GM12864 (cell line): Measurements from ENCODE around the gene CD8B.
"Not testable (repeated sequence)": the region's sequence is repeated elsewhere in the genome, so short reads cannot be mapped to it uniquely, and the experiment has no call there.

Source experiments
- DNase-seq: peaks from one replicate; pipeline ENCODE4 v3.0.0-alpha.2; 2011; ENCODE audit warnings: low read depth
- H3K4me3 ChIP-seq: 2 replicates; pipeline ENCODE4 v1.5.1; 2011; ENCODE audit warnings: mild to moderate bottlenecking, low read depth, low read length, control low read depth

CD8B gene

GRCh38 chr2:86861628-86862379, at the start of gene CD8B:
CD8B (minus strand) TSS chr2:86861886; CDS start chr2:86861865, 21 bp downstream.
- not testable (repeated sequence) for H3K4me3 ChIP-seq, DNase-seq

DNA sequence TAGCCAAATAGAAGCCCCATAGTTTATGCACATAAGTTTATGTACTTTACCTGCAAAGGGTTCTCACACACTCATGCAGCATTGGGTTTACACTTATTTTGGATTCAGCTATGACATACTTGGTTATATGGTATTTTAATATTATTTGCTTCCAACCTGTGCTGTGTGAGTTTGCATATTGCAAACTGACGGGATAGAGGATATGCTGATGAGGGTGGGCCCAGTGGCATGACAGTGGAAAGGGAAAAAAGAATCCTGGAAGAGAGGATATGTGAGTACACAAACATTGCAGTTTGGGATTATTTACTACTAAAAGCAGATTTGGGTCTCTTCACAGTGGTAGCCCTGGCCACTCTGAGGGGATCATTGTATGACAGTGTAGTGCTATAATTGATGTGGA, 44.2 kb upstream of the CD8B start:
- not testable (repeated sequence) for H3K4me3 ChIP-seq, DNase-seq

- not testable (repeated sequence) for DNase-seq
These were observed 39.0 kb upstream of the CD8B start for GRCh38 chr2:86900687-86901086.

DNA sequence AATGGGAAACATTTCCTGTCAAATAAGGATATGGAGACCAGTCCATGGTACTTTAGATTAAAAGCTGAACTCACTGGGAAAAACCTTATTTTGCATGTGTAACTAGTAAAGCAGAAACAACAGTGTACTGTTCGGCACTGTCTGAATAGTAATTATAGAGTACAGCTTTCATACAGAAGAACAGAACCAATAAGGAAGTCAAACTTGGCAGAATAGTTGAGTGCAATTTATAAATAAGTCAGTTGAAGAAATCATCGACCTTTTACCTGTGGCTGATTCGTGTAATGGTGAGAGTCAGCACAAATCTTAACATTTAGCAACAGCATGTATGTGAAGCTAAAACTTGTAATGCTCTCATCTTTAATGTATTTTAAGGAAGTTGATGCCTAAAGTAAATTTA, 24.3 kb upstream of the CD8B start:
- DNase-seq, H3K4me3 ChIP-seq: not testable (repeated sequence)

More at GRCh38 chr2:86900687-86901086, 39.0 kb upstream of the CD8B start:
- not testable (repeated sequence) for H3K4me3 ChIP-seq

- not testable (repeated sequence) for DNase-seq, H3K4me3 ChIP-seq
These were observed 21.2 kb upstream of the CD8B start for GRCh38 chr2:86882865-86883264.

- H3K4me3 ChIP-seq, DNase-seq: not testable (repeated sequence)
These were observed 20.5 kb upstream of the CD8B start for GRCh38 chr2:86882118-86882665.

- DNase-seq, H3K4me3 ChIP-seq: not testable (repeated sequence)
These were observed 17.3 kb upstream of the CD8B start for GRCh38 chr2:86878986-86879385.

DNA sequence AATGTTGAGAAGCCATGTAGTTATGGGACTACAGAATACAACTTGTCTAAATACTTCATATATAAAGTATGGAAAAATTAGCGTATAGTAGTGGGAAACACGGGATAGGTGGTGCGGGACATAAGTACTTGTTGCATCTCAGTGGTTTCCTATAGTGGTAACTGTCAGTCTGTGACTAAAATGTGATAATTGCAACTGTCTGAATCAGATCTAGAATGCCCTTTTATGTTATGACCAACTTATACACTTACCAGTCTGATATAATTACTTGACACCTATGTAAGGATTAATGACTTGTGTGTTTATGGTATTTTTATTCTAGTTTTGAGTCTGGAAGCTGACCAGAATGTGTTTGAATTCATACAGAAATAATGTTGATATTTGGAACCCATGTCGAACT, 9.3 kb upstream of the CD8B start:
- not testable (repeated sequence) for DNase-seq, H3K4me3 ChIP-seq

GRCh38 chr2:86868895-86869468, 7.3 kb upstream of the CD8B start:
- not testable (repeated sequence) for H3K4me3 ChIP-seq, DNase-seq

GRCh38 chr2:86862380-86862703, 656 bp upstream of the CD8B start:
- not testable (repeated sequence) for H3K4me3 ChIP-seq, DNase-seq

DNA sequence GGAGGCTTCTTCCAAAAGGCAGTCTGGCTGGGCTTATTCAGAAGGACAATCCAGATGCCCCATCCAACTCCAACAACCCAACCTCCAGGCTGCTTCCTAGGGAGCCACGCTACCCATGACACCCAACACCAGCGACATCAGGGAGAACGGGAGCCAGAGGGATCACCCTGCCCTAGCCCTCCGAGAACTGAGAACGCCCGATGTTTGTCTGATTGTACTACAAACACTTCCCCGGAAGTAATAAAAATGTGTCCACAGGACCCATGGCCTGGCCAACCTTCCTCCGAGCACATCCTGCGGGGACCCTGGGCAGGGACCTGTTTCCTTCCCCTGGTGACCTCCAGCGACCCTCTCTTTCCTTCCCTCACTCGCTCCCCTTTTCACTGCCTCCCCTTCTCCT, 511 bp downstream of the CD8B start:
- H3K4me3 ChIP-seq, DNase-seq: not testable (repeated sequence)

DNA sequence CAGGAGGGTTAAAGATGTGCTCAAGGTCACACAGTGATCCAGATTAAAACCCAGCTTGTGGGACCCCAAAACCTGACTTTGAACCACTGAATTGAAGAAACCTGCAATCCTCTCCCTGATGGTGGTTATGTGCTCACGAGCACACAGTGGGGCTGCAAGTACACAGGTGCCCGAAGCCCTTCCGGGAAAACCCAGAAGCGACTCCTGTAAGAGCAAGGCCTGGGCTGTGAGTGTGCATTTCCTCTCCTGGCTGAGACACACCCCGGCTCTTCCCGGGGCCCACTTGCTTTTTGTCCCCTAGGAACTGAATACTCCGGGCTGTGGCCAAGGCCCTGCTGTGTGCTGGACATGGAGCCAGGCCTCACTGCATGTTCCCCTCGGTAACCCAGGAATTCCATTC, 1.1 kb downstream of the CD8B start:
- not testable (repeated sequence) for H3K4me3 ChIP-seq, DNase-seq

GRCh38 chr2:86857688-86858087, 4.0 kb downstream of the CD8B start:
- not testable (repeated sequence) for DNase-seq, H3K4me3 ChIP-seq

GRCh38 chr2:86856498-86856897, 5.2 kb downstream of the CD8B start:
- not testable (repeated sequence) for DNase-seq, H3K4me3 ChIP-seq

DNA sequence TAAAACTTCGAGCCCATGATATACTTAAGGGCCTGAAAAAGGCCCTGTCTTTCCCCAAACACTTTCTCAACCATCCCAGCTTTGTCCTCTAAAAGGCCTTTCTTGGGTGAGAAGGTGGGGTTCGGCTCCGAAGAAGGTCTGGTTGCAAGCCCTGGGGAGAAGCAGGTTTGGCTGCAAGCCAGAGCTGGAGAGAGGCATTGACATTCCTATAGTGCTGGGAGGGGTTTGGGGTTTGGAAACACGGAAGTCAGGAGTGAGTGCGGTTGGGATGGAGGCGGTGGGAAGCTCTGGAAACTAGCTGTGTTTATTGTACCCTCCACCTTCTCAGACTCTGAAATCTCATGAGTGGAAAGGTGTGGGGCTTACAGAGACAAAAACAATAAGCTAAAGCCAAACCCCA, 5.7 kb downstream of the CD8B start:
- not testable (repeated sequence) for H3K4me3 ChIP-seq, DNase-seq

DNA sequence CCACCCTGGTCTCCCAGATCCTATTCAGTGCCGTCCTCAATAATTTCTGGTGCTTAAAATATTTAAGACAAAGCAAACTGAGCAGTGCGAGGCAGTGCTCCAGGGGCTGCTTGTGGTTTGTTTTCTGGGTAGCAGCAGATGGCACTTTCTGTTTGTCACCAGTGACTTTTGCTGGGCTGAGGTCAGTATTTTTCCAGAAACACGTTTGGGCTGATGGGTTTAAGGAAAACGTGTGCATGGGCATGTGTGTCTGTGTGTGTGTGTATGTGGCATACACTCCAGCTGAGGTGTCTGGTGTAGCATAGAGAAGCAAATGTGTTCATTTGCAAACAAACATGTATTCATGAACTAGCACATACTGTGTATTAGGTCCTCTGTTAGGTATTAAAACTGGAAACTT, 10.1 kb downstream of the CD8B start:
- not testable (repeated sequence) for DNase-seq, H3K4me3 ChIP-seq

DNA sequence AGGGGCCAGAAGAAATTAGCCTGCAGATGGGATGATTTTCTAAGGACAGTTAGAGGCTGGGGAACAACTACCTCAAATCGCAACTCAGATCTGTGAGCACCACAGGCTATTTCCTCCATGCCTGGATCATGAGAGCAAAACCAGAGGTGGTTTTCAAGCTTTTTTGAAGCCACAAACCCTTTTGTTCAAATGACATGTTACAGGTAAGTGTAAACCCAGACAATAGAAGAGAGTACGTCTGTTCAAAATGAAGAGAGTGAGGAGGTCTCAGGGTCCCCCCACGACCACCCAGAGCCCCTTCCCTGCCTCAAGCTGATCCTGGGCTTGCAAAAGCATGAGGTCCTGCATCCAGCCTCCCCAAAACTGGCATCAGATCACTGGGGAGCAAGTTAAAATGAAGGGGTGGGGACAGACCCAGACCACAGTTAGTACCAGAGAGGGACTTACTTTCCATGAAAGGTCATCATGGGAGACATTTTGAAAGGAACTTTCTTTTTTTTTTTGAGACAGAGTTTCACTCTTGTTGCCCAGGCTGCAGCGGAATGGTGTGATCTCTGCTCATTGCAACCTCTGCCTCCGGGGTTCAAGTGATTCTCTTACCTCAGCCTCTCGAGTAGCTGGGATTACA, 19.0 kb downstream of the CD8B start:
- DNase-seq, H3K4me3 ChIP-seq: not testable (repeated sequence)

DNA sequence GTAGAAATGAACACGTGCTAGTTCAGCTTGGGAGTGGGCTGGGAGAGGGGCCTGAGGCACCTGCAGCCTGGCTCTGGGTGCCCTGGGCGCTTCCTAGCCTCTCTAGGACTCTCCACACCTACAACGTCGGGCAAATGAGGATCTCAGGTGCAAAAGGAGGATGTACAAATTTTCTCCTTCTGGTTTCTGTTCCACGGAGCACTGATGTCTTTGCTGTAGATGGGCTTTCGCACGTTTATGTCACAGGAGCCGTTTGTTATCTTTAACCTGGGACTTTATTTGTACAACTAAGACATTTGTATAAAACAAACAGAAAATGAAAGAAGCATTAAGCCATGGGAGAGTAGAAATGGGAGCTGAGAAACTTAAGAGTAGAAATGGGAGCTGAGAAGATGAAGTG, 20.4 kb downstream of the CD8B start:
- not testable (repeated sequence) for H3K4me3 ChIP-seq, DNase-seq

DNA sequence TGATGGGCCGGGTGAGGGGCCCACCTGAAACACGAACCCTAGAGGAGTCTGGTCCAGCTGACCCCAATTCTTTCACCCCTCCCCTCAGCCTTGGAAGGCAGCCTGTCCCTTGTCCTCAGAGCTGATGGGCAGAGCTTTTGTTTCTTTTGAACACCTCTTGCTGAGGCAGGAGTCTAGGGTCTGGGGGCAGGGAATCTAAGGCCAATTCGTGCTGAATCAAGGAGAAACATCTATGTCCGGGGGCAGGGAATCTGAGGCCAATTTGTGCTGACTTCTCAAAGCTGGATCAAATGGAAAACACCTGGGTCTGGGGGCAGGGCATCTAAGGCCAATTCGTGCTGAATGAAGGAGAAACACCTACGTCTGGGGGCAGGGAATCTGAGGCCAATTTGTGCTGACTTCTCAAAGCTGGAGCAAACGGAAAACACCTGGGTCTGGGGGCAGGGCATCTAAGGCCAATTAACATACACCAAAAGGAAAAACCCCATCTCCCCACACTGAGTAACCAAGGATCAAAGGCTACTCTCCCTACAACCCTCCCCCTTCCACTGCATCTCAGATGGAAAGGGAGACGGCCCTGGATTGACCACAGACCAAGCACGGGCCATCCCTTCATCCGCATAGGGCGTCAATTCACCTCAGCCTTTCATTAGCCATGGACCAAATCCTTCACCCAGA, 21.7 kb downstream of the CD8B start:
- not testable (repeated sequence) for H3K4me3 ChIP-seq, DNase-seq
